Nephron progenitor cell (in vitro differentiated cells): Measurements from ENCODE around the gene KCNK1.

ENCODE experiments used
- DNase-seq: peaks from one replicate; pipeline ENCODE4 v3.0.0; 2021
- H3K27ac Mint-ChIP-seq: 2 replicates; pipeline ENCODE4 v1.8.0; 2021; ENCODE audit warnings: mild to moderate bottlenecking, moderate library complexity, mixed read lengths
- H3K27me3 Mint-ChIP-seq: 2 replicates; pipeline ENCODE4 v1.8.0; 2021; ENCODE audit warnings: mild to moderate bottlenecking, low read depth, mixed read lengths; ENCODE audit not compliant: poor library complexity
- H3K36me3 Mint-ChIP-seq: 2 replicates; pipeline ENCODE4 v1.8.0; 2021; ENCODE audit warnings: low read depth, mixed read lengths
- H3K4me1 Mint-ChIP-seq: 2 replicates; pipeline ENCODE4 v1.8.0; 2021; ENCODE audit warnings: mixed read lengths
- H3K4me3 Mint-ChIP-seq: 2 replicates; pipeline ENCODE4 v1.8.0; 2021; ENCODE audit warnings: mild to moderate bottlenecking, moderate library complexity, mixed read lengths
- H3K9me3 Mint-ChIP-seq: 2 replicates; pipeline ENCODE4 v1.8.0; 2021; ENCODE audit warnings: mild to moderate bottlenecking, moderate library complexity, mixed read lengths
- CTCF ChIP-seq: fragments of 200-600 bp; sonication (generic); IDR thresholded peaks from 2 replicates; pipeline ENCODE4 v1.5.0; 2021; ENCODE audit warnings: antibody characterized with exemption

The KCNK1 gene

GRCh38 chr1:233707880-233708815, 94.2 kb downstream of the KCNK1 start:
- Mint-ChIP-seq H3K9me3 (peaks cover 4% of the 10 kb centered on the region), H3K36me3 (no peaks in the 10 kb centered on the region), H3K4me1 (peaks cover 13% of the 10 kb centered on the region), H3K4me3 (no peak overlapping the region), H3K27ac (no peak overlapping the region), H3K27me3 (no peaks in the 10 kb centered on the region)
- TF ChIP-seq CTCF, result no peak
- no peak for DNase-seq

- Mint-ChIP-seq H3K9me3 (peaks cover 4% of the 10 kb centered on the region), H3K27me3 (no peaks in the 10 kb centered on the region), H3K27ac (no peak overlapping the region), H3K4me3 (no peak overlapping the region), H3K36me3 (no peaks in the 10 kb centered on the region), H3K4me1 (peaks cover 9% of the 10 kb centered on the region)
- DNase-seq, result no peak
- TF ChIP-seq CTCF, result no peak
Observed at GRCh38 chr1:233710031-233710430, 96.1 kb downstream of the KCNK1 start.

GRCh38 chr1:233710507-233710906, 96.6 kb downstream of the KCNK1 start:
- no peaks in the 10 kb centered on the region for H3K27me3 Mint-ChIP-seq
- no peak for TF ChIP-seq CTCF
- no peak overlapping the region for H3K27ac Mint-ChIP-seq
- no peaks in the 10 kb centered on the region for H3K36me3 Mint-ChIP-seq
- no peak for DNase-seq
- H3K4me1 Mint-ChIP-seq, result peaks cover 9% of the 10 kb centered on the region
- H3K4me3 Mint-ChIP-seq, result no peak overlapping the region
- peaks cover 4% of the 10 kb centered on the region for H3K9me3 Mint-ChIP-seq

DNA sequence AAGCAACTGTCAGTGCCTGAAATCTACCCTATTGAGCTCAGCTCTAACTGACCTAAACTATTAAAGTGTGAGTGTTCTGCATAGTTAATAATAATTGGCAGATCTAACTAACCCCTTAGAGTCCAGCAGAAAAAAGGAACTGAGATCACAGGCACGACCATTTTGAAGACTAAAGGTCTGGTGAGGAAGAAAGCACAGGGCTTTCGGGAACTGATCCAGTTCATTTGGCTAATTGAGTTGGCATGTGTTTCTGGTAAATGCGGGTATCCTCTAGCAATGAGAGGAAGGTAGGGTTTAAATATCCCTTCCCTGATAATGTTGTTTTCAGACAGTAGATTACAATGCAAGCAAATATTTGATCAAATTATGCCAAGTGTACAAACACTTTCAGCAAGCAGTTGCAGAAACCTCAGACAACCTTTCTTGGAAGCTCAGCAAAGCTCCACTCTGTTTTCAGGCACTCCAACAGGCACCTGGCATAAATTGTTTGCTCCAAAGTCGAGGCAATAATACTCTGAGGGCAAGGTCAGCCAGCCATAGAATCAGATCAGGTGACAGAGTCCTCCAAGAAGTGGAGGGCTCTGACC, 100.8 kb downstream of the KCNK1 start:
- H3K4me1 Mint-ChIP-seq, result no peaks in the 10 kb centered on the region

DNA sequence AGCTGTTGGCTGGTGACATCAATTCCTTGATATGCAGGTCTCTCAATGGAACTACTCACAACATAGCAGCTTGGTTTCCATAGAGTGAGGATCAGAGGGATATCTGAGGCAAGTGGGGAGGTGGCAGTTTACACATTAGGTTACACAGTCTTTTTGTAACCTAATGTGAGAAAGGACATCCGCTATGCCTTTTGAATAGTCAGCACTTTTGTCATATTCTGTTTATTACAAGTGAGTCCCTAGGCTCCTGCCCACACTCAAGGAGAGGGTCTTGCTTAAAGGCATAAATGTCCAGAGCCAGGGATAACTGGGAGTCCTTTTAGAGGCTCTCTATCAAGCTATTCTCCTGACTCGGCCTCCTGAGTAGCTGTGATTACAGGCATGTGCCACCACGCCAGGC, 104.2 kb downstream of the KCNK1 start:
- TF ChIP-seq CTCF, result no peak
- peaks cover 20% of the 10 kb centered on the region for H3K4me1 Mint-ChIP-seq
- H3K9me3 Mint-ChIP-seq, result no peaks in the 10 kb centered on the region
- H3K27ac Mint-ChIP-seq, result no peak overlapping the region
- H3K36me3 Mint-ChIP-seq, result no peaks in the 10 kb centered on the region
- peaks cover under 1% of the 10 kb centered on the region for H3K27me3 Mint-ChIP-seq
- DNase-seq, result no peak
- no peak overlapping the region for H3K4me3 Mint-ChIP-seq

More for the DNA sequence above, 100.8 kb downstream of the KCNK1 start:
- Mint-ChIP-seq H3K9me3 (peaks cover 4% of the 10 kb centered on the region), H3K36me3 (no peaks in the 10 kb centered on the region), H3K27me3 (no peaks in the 10 kb centered on the region), H3K4me3 (no peak overlapping the region), H3K27ac (no peak overlapping the region)
- DNase-seq, result no peak
- no peak for TF ChIP-seq CTCF
